ENCODE measurements around the gene CDYL2.
"Not testable (repeated sequence)": the region's sequence is repeated elsewhere in the genome, so short reads cannot be mapped to it uniquely, and the experiment has no call there.

Gene CDYL2

GRCh38 chr16:80743772-80744171 is 60.6 kb downstream of the CDYL2 start:
- DNase-seq = no peak

- DNase-seq = no peak
Measured at GRCh38 chr16:80743273-80743672, 61.1 kb downstream of the CDYL2 start.

- DNase-seq = no peak
Measured at GRCh38 chr16:80742331-80742730, 62.1 kb downstream of the CDYL2 start.

- DNase-seq = no peak
Measured at GRCh38 chr16:80741724-80742123, 62.7 kb downstream of the CDYL2 start.

GRCh38 chr16:80739523-80739922 is 64.9 kb downstream of the CDYL2 start:
- DNase-seq = no peak

- DNase-seq = no peak
Measured at GRCh38 chr16:80738521-80738920, 65.9 kb downstream of the CDYL2 start.

- DNase-seq = no peak
Measured at GRCh38 chr16:80735846-80736245, 68.6 kb downstream of the CDYL2 start.

GRCh38 chr16:80733407-80733806 is 71.0 kb downstream of the CDYL2 start:
- DNase-seq = no peak

GRCh38 chr16:80731915-80732314 is 72.5 kb downstream of the CDYL2 start:
- DNase-seq = no peak

- DNase-seq = not testable (repeated sequence)
Measured at GRCh38 chr16:80727066-80727763, 77.2 kb downstream of the CDYL2 start.

GRCh38 chr16:80725566-80726162 is 78.7 kb downstream of the CDYL2 start:
- peak; percentile 14 for DNase-seq

GRCh38 chr16:80723981-80724380 is 80.4 kb downstream of the CDYL2 start:
- DNase-seq = no peak

- no peak for DNase-seq
Measured at GRCh38 chr16:80723091-80723490, 81.3 kb downstream of the CDYL2 start.

- no peak for DNase-seq
Measured at GRCh38 chr16:80720804-80721371, 83.5 kb downstream of the CDYL2 start.

- DNase-seq = no peak
Measured at GRCh38 chr16:80719573-80719972, 84.8 kb downstream of the CDYL2 start.

GRCh38 chr16:80718480-80719220 is 85.7 kb downstream of the CDYL2 start:
- no peak for DNase-seq

GRCh38 chr16:80717611-80718010 is 86.8 kb downstream of the CDYL2 start:
- no peak for DNase-seq

GRCh38 chr16:80716564-80717139 is 87.7 kb downstream of the CDYL2 start:
- DNase-seq = no peak

- DNase-seq = no peak
Measured at GRCh38 chr16:80711406-80711805, 93.0 kb downstream of the CDYL2 start.

GRCh38 chr16:80710918-80711317 is 93.5 kb downstream of the CDYL2 start:
- DNase-seq = no peak

- DNase-seq = no peak
Measured at GRCh38 chr16:80708823-80709222, 95.6 kb downstream of the CDYL2 start.

GRCh38 chr16:80707686-80708085 is 96.7 kb downstream of the CDYL2 start:
- DNase-seq = no peak

GRCh38 chr16:80705596-80705995 is 98.8 kb downstream of the CDYL2 start:
- no peak for DNase-seq
